Prostate gland (tissue), 2 donors: ENCODE data around the gene SLC2A6. TPM values are rescaled to one million over a fixed set of nuclear protein-coding genes. Genes with fewer than 3 reads are reported as not detected.

ENCODE experiments used
- DNase-seq: peaks from one replicate; pipeline ENCODE4 v3.0.0-alpha.2; 2019; ENCODE audit warnings: low spot score
- H3K27ac ChIP-seq, 2 donors: fragments of 200-600 bp; sonication (generic); 2 replicates each; pipeline ENCODE4 v1.5.1; 2017 to 2019
- H3K27me3 ChIP-seq: fragments of 200-600 bp; sonication (generic); replicated peaks from 2 replicates; pipeline ENCODE4 v1.5.1; 2019; ENCODE audit not compliant: insufficient read depth
- H3K36me3 ChIP-seq, 2 donors: fragments of 200-600 bp; sonication (generic); 1 replicate in 1 of 2; 2 replicates in 1 of 2; pipeline versions ENCODE4 v1.5.1 to v1.8.1; 2017 to 2019
- H3K4me1 ChIP-seq: fragments of 200-600 bp; sonication (generic); replicated peaks from 2 replicates; pipeline ENCODE4 v1.5.1; 2019
- H3K4me3 ChIP-seq, 2 donors: fragments of 200-600 bp; sonication (generic); 2 replicates each; pipeline ENCODE4 v1.5.1; 2017 to 2019
- H3K9me3 ChIP-seq: fragments of 200-600 bp; sonication (generic); 2 replicates; pipeline ENCODE4 v1.5.1; 2017
- CTCF ChIP-seq, 4 experiments: fragments of 200-600 bp in 2 of 4; fragments of 450-650 bp in 2 of 4; sonication (generic) in 2 of 4; IDR thresholded peaks; 1 replicate in 3 of 4; 2 replicates in 1 of 4; pipeline ENCODE4 v1.5.1; 2016 to 2019; ENCODE audit warnings: antibody characterized with exemption in 4 of 4, mild to moderate bottlenecking in 2 of 4, moderate library complexity in 2 of 4
- POLR2A ChIP-seq: fragments of 450-650 bp; IDR thresholded peaks from one replicate; pipeline ENCODE4 v1.6.1; 2016; ENCODE audit warnings: antibody characterized with exemption, mild to moderate bottlenecking
- POLR2AphosphoS5 ChIP-seq: sonication (generic); formaldehyde crosslinking; IDR thresholded peaks from one replicate; pipeline ENCODE4 v1.6.1; 2017; ENCODE audit warnings: antibody characterized with exemption
- WGBS: methylation state at CpG from one replicate; pipeline ENCODE4 v1.1.5; 2018; 5-methylcytosine and 5-hydroxymethylcytosine counted together
- intact Hi-C: fragments of 100-400 bp; cut with DNase I; formaldehyde crosslinking; loops from one replicate; pipeline ENCODE4 v1.14.2; 2022
- total RNA-seq, 2 donors: library from RNA; depleted of rRNA; stranded (reverse); fragments of >200 nt; gene quantifications; one replicate each; pipeline ENCODE4 v1.1.0, GENCODE V29; 2016

The SLC2A6 gene
- total RNA-seq, 2 donors from 2014 or later = 0.77 to 3.4 TPM

- Histone ChIP-seq H3K4me3 (no peak overlapping the region), H3K9me3 (no peaks in the 10 kb centered on the region), H3K4me1 (peaks cover 2% of the 10 kb centered on the region), H3K36me3 (no peaks in the 10 kb centered on the region), H3K27ac (no peak overlapping the region), H3K27me3 (no peaks in the 10 kb centered on the region)
- WGBS = 79% methylated on average over 13 of the region's 13 CpGs
- DNase-seq = no peak
- intact Hi-C loops = no loop called here
- TF ChIP-seq POLR2A = no peak
Observed at GRCh38 chr9:133490201-133490681, 11.3 kb upstream of the SLC2A6 start.

- 86% methylated on average over 19 of the region's 19 CpGs for WGBS
- Histone ChIP-seq H3K27me3 (no peaks in the 10 kb centered on the region), H3K36me3 (no peaks in the 10 kb centered on the region), H3K9me3 (no peaks in the 10 kb centered on the region), H3K4me1 (peaks cover 6% of the 10 kb centered on the region), H3K27ac (no peak overlapping the region), H3K4me3 (no peak overlapping the region)
- intact Hi-C loops = loop anchor here (5.0 kb wide), 1 partner anchor 302 kb away; no protein-coding TSS in a partner anchor
- TF ChIP-seq CTCF (IDR thresholded peaks at IDR 0.05) = no peak
- no peak for TF ChIP-seq POLR2AphosphoS5
- no peak for TF ChIP-seq POLR2A
- no peak for DNase-seq
Observed at GRCh38 chr9:133489253-133490190, 10.6 kb upstream of the SLC2A6 start.

GRCh38 chr9:133488686-133489252 lies 9.9 kb upstream of the SLC2A6 start:
- H3K27me3 ChIP-seq = no peaks in the 10 kb centered on the region
- 93% methylated on average over 18 of the region's 18 CpGs for WGBS
- no peak overlapping the region for H3K4me3 ChIP-seq
- peaks cover 6% of the 10 kb centered on the region for H3K4me1 ChIP-seq
- intact Hi-C loops = loop anchor here (5.0 kb wide), 1 partner anchor 301 kb away; no protein-coding TSS in a partner anchor
- H3K27ac ChIP-seq = no peak overlapping the region
- DNase-seq = no peak
- no peak for TF ChIP-seq POLR2AphosphoS5
- TF ChIP-seq POLR2A = no peak
- TF ChIP-seq CTCF (IDR thresholded peaks at IDR 0.05) = no peak
- no peaks in the 10 kb centered on the region for H3K36me3 ChIP-seq
- H3K9me3 ChIP-seq = no peaks in the 10 kb centered on the region

GRCh38 chr9:133487331-133487725 lies 8.4 kb upstream of the SLC2A6 start:
- intact Hi-C loops = loop anchor here (5.0 kb wide), 1 partner anchor 300 kb away; no protein-coding TSS in a partner anchor
- TF ChIP-seq POLR2A (no peak), POLR2AphosphoS5 (no peak), CTCF (IDR thresholded peaks at IDR 0.05) (no peak)
- Histone ChIP-seq H3K4me3 (no peak overlapping the region), H3K9me3 (no peaks in the 10 kb centered on the region), H3K4me1 (peaks cover 6% of the 10 kb centered on the region), H3K27me3 (no peaks in the 10 kb centered on the region), H3K36me3 (no peaks in the 10 kb centered on the region), H3K27ac (no peak overlapping the region)
- DNase-seq = no peak
- 91% methylated on average over 8 of the region's 8 CpGs for WGBS

- peaks cover 6% of the 10 kb centered on the region for H3K4me1 ChIP-seq
- no peaks in the 10 kb centered on the region for H3K9me3 ChIP-seq
- no peak for TF ChIP-seq POLR2AphosphoS5
- no peak for TF ChIP-seq CTCF (IDR thresholded peaks at IDR 0.05)
- no peak for TF ChIP-seq POLR2A
- no peak for DNase-seq
- no peak overlapping the region for H3K27ac ChIP-seq
- no peak overlapping the region for H3K4me3 ChIP-seq
- H3K27me3 ChIP-seq = no peaks in the 10 kb centered on the region
- WGBS = 54% methylated on average over 24 of the region's 25 CpGs
- no peaks in the 10 kb centered on the region for H3K36me3 ChIP-seq
- intact Hi-C loops = loop anchor here (1.0 to 5.0 kb wide), 2 partner anchors 78 to 298 kb away; no protein-coding TSS in a partner anchor
Observed at GRCh38 chr9:133485531-133486260, 6.8 kb upstream of the SLC2A6 start.
